GM19397 (cell line): ENCODE measurements around the gene RPL12.

Experiments
- ATAC-seq: cut with Tn5 transposase; IDR thresholded peaks from one replicate; pipeline ENCODE4 v1.9.1; 2021; ENCODE audit warnings: mild to moderate bottlenecking, moderate library complexity; ENCODE audit not compliant: unreplicated experiment

The RPL12 gene

GRCh38 chr9:127450830-127451607 is at the start of gene RPL12, which contains the start of gene LRSAM1:
Gene RPL12, minus strand, starts transcription at chr9:127451406. Its CDS starts 89 bp downstream, at chr9:127451317.
Gene LRSAM1, plus strand, starts transcription at chr9:127451510. Its CDS starts 3,018 bp downstream, at chr9:127454528.
- peak; percentile 57 for ATAC-seq

- ATAC-seq = no peak
Observed at GRCh38 chr9:127500862-127501261, 49.7 kb upstream of the RPL12 start.

- ATAC-seq = no peak
Observed at GRCh38 chr9:127500399-127500798, 49.2 kb upstream of the RPL12 start.

- no peak for ATAC-seq
Observed at GRCh38 chr9:127498298-127498697, 47.1 kb upstream of the RPL12 start.

DNA sequence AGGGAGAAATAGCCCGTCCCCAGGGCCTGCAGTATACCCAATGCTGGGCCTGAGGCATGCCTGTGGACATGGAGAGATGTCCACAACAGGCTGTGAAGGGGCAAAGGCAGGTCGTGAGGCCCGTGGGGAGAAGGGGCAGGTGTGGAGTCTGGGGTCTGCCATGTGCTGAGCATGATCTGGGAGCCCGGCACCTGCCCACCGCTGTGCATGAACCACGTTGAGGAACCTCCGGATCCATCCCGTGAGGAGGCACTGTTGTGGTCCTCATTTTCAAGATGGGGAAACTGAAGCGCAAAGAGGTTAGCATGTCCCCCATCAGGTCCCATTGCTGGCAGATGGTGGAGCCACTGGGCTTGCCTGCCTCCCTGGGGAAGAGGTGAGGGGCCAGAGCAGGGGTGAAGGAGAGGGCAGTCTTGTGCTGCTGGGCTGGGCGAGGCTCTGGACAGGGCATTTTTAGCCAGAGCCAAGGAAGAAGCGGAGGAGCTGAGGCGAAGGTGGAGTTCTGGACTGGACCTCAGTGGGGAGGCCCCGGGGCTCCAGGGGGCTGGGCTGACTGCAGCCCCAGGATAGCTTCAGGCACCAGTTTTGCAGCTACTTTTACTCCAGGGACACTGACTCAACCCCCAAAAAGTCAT is 46.6 kb upstream of the RPL12 start:
- ATAC-seq = no peak

DNA sequence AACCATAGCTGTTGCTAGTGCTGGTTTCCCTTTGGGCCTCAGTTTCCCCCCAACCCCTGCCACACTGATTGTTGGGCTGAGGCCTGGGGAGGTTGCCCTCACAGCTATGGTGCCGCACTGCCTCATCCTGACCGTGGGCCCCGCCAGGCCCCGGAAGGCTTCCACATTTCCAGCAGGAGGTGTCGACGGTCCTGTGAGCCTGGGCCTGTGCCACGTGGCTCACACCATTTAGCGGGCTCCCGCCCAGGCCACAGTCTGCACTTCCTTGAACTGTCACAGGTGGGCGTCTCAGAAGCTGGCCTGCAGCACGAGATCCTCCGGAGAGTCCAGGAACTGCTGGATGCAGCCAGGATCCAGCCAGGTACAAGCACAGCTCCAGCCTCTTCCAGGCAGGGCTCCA is 45.8 kb upstream of the RPL12 start:
- ATAC-seq = no peak

DNA sequence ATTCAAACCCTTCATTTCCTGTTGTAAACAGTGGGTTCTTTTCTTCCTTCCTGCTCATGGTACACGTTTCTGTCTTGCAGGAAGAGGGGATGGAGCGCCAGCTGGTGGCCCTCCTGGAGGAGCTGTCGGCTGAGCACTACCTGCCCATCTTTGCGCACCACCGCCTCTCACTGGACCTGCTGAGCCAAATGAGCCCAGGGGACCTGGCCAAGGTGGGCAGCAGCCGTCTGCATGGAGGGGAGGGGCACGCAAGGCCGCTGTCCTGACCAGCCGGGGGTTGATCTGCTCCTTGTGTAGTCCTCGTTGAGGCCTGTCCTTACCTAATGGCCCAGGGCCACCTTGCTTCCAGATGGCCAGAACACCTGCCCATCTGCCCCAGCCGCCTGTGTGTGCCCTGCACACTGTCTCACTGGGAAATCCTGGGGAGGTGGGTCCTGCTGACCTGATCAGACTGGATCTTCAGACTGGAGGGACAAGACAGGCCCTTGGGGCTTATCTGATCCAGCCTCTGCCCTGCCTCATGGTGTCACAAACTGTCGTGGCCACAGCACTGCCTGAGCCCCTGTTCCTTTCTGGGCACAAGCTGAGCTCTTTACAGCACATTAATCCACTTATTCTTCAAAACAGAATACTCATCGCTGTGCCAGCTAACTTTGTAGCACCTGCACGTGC is 44.8 kb upstream of the RPL12 start:
- ATAC-seq = no peak

DNA sequence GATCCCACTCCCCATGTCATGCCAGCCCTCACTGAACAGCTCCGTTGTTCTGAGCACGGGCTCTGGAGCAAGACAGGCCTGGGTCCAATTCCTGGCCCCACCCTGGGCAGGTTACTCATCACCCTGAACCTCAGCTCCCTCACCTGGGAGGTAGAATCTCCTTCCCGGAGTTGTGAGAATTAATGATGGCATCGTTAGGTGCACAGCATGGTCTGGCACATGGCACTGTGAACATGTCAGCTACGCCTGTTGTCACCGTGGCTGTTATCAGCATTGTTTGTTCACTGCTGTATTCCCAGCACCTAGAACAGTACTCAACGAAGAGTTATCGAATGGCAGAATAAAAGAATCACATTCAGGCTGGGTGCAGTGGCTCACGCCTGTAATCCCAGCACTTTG is 43.1 kb upstream of the RPL12 start:
- no peak for ATAC-seq

DNA sequence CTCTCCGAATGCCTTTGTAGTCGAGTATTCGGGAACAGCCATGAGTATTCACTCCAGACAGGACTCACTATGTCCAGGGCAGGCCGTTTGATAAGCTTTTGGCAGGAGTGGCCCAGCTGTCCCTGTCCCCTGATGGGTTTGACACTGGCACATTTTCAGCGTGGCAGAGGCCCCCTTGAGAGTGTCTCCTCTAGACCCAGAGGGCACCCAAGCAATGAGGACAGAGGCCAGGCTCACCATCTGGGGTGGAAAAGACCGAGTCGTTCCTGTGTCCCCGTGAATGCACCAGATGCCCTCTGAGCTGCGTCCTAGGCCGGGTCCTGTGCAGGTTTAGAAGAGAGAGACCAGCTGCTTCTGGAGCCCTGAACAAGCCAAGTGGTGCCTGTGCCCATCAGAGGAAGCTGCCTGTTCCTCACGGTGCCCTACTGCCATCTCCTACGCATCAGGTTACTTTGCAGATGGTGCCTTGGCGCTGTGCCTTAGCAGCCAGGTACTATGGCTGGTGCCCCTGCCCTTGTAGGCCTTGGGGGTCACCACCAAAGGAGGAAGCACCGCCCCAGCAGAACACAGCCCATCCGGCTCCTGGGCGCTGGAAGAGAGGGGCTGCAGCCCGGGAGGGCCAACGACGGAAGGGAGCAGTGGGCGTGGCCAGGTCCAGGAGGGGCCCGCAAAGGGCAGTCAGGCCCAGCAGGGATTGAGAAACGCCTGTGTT is 42.5 kb upstream of the RPL12 start:
- no peak for ATAC-seq

- no peak for ATAC-seq
Observed at GRCh38 chr9:127492616-127493015, 41.4 kb upstream of the RPL12 start.

- no peak for ATAC-seq
Observed at GRCh38 chr9:127491516-127491915, 40.3 kb upstream of the RPL12 start.

DNA sequence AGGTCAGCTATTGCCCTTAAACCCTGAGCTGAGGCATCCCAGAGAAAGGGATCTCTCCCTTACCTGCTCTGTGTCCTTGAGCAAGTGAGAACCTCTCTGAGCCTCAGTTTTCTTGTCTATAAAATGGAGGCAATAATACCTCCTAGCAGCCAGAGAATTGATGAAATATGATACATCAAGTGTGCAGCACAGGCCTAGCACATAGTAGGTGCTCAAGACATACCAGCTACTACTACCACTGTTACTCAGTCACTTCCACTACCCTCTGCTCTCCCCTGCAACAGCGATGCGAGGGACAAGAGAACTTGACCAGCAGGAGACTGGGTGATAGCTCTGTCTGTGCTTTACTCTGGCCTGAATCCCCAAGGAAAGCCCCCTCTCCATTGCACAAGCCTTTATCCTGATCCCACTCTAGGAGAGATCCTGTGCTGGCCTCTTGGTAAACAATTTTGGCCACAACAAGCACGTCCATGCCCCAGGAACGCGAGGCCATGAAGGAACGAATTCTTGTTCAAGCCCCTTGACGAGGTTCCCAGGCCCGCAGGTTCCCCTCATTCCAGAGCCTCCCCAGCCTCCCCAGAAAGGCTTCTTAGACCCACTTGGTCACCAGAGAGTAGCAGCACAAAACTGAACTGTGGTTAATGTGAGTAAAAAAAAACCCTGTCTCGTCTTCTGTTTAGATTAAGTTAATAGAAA is 39.5 kb upstream of the RPL12 start:
- no peak for ATAC-seq

GRCh38 chr9:127489471-127490115 is 38.4 kb upstream of the RPL12 start:
- ATAC-seq = no peak

DNA sequence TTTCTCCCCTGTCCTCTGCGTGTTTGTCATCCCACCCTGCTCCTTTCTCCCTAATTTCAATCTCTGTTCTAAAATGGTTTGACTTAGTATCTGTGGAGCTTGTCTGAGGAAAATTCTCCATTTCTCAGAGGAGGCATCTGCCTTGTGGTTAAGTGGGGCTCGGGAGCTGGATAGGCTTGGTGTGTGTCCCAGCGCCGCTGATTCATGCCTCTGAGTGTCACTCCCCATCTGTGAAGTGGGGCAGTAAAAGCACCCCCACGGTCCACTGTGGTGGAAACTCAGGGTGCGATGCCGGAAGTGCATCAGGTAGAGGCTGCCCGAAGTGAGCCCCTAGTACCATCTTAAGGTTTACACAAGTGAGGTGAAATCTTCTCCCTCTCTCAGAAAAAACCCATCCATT is 37.7 kb upstream of the RPL12 start:
- ATAC-seq = no peak

- no peak for ATAC-seq
Observed at GRCh38 chr9:127485995-127486394, 34.8 kb upstream of the RPL12 start.

GRCh38 chr9:127482662-127483061 is 31.5 kb upstream of the RPL12 start:
- no peak for ATAC-seq

DNA sequence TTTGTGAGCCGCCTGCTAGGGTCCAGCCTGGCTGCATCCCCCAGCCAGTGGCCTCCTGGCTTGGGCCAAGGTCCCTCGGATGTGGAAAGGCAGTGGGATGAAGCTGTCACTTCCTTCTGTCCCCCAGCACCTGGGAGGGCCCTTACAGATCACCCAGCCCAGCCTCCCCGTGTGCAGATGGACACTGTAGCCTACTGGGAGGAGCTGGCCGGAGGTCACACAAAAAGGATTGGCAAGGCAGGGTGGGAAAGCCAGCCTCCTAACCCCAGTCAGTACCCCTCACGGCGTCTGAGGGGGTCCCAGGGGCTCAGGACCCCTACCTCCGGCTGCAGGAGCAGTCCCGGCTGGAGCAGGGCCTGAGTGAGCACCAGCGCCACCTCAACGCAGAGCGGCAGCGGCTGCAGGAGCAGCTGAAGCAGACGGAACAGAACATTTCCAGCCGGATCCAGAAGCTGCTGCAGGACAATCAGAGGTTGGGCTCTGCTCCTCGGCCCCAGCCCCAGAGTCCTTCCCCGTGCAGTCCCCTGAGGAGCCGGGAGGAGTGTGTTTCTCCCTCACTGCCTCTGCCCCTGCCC is 28.4 kb upstream of the RPL12 start:
- ATAC-seq = no peak

DNA sequence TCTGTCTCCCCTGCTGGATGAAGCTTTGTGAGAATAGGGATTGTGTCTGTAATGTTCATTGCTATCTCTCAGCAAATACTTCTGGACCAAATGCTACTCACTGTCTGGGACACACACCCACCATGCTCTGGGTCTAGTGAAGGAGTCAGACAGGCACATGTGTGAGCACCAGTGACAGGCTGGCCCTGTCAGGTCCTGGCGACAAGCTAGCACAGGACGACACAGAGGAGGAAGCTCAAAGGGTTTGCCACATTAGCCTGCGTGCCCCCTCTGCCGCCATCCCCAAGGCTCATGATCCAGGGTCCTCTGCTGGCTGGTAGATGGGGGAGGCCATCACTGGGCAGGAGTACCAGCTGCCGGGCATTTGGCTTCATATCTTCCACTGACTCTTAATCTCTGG is 23.4 kb upstream of the RPL12 start:
- no peak for ATAC-seq

- no peak for ATAC-seq
Observed at GRCh38 chr9:127473932-127474331, 22.7 kb upstream of the RPL12 start.

DNA sequence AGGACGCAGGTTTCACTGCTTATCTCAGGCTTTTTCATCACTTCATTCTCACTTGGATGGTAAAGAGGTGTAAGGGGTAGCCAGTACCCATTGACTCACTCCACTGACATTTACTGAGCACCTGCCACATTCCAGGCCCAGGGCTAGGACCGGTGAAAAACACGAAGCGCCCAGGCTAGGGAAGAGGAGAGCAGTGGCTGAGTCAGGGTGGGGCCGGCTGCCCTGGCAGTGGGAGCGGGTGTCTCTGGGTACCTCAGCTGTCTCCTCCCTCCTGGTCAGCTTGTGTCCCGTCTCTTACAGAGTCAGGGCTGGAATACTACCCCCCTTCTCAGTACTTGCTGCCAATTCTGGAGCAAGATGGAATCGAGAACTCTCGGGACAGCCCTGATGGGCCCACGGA is 22.3 kb upstream of the RPL12 start:
- ATAC-seq = no peak
